Raji (cell line): Measurements from ENCODE around the gene NME7.

Experiments
- POLR2A ChIP-seq: IDR thresholded peaks from 2 replicates; pipeline ENCODE4 v1.6.1; 2011; ENCODE audit warnings: low read depth, low read length, control low read depth; ENCODE audit not compliant: insufficient read depth

The NME7 gene

DNA sequence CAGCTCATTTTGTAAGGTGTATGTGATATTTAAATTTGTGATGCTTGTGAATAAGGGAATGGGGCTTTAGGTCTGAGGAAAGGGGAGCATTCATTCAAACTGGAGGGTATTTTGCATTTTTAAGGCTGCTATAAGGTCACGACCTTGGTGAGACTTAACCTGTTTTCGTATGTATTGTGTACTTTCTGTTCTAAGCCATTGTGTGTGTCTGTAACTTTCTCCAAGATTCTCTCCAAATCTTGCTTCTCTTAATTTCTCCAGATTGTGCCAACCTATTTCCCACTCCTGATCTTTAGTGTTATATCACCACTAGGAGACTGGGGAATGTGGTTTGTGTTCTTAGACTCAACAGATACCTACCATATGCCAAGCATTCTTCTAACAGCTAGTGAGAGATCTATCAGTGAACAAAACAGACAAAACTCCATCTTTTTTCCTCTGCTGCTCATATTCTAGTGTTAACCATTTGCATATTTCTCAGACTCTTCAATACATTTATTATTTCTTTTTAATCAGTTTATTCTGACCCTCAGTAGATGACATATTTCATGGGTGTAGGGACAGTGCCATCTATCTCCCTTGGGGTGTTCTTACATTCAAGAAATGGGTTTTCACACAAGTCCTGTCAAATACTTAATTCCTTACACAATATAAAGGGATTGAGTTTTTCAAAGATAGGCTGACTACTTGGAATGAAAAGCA is 233.6 kb downstream of the NME7 start:
- TF ChIP-seq POLR2A = no peak

- no peak for TF ChIP-seq POLR2A
These were observed 234.4 kb downstream of the NME7 start for GRCh38 chr1:169133228-169133576.

GRCh38 chr1:169132512-169133227 is 234.9 kb downstream of the NME7 start:
- TF ChIP-seq POLR2A = no peak

DNA sequence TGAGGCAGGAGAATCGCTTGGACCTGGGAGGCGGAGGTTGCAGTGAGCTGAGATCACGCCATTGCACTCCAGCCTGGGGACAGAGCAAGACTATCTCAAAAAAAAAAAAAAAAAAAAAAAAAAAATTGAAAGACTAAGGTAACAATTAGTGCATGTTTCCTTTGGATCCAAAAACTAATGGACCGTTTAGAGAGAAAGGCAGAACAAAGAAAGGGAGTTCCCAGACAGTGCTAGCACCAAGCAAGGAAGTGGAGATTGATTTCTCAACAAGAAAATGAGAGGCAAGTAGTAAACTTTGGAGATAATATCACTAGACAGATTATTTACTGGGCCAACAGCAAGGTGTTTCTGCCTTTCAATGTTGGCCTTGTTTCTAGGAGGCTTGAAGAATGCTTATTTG is 236.9 kb downstream of the NME7 start:
- TF ChIP-seq POLR2A = no peak

- no peak for TF ChIP-seq POLR2A
These were observed 238.3 kb downstream of the NME7 start for GRCh38 chr1:169129109-169129784.

DNA sequence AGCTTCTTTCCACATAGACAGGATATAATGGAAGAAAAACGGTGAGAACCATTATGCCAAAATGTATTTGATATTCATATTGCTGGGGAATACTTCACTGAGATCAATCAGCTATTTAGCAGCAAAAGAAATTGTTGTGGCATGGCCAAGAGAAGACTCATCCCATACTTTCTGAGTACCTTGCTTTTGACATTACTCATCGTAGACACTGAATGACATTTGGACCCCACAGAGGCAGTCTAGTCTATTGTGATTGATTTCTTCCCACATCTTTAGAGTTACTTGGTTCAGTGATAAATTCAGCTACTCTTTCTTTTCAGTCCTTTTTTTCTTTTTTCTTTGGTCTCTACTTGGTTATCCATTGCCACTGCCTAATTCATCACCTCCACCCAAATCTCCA is 239.0 kb downstream of the NME7 start:
- no peak for TF ChIP-seq POLR2A

GRCh38 chr1:169127305-169127704 is 240.3 kb downstream of the NME7 start:
- TF ChIP-seq POLR2A = no peak

GRCh38 chr1:169126335-169126734 is 241.3 kb downstream of the NME7 start:
- no peak for TF ChIP-seq POLR2A

- no peak for TF ChIP-seq POLR2A
These were observed 243.1 kb downstream of the NME7 start for GRCh38 chr1:169124459-169124858.

GRCh38 chr1:169122976-169123375 is 244.6 kb downstream of the NME7 start:
- no peak for TF ChIP-seq POLR2A

DNA sequence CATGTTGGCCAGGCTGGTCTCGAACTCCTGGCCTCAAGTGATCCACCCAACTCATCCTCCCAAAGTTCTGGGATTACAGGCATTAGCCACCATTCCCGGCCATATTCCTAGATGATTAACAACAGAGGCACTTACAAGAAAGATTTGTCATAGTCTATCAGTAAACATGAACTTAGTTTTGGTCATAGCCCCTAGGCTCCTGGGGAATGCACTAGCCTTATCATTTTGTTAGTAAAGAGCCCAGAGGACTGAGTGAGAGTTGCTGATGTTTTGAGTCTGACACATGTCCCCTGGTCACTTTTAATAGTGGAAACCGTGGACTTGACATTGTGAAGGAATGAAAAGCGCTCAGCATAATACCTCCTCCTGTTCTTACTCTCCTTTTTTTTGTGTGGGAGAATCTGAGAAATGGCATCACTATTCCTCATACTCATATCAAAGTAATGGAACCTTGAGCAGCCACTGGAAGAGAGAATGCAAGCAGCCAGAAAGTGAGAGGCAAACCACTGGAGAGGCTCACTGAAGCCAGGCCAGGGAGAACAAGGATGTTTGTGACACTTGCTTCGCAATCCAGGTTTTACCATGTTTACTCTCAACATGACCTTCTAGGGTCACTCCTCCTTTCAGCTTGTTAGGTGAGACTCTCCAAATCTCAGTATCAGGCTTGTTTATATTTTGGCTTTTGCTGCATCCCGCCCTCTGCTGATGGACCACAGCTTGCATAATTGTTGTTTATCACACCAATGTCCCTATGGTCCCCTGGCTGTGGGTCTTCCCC is 246.3 kb downstream of the NME7 start:
- TF ChIP-seq POLR2A = no peak

GRCh38 chr1:169120066-169120465 is 247.5 kb downstream of the NME7 start:
- TF ChIP-seq POLR2A = no peak

DNA sequence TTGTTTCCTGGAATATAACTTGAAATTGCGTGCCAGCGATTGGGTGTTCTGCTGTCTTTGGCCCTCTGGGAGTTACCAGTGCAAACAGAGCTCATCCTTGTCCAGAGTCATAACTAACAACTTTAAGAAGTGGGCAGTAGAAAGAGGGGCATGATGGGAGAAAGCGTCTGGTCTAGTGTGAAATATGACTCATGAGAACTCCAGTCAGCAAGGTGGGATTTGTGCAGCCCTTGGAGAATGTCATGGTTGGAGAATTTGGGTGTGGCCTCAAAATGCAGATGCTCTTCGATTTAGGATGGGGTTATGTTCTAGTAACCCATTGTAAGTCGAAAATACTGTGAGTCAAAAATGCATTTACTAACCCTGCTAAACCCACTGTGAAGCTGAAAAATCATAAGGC is 248.2 kb downstream of the NME7 start:
- TF ChIP-seq POLR2A = no peak

DNA sequence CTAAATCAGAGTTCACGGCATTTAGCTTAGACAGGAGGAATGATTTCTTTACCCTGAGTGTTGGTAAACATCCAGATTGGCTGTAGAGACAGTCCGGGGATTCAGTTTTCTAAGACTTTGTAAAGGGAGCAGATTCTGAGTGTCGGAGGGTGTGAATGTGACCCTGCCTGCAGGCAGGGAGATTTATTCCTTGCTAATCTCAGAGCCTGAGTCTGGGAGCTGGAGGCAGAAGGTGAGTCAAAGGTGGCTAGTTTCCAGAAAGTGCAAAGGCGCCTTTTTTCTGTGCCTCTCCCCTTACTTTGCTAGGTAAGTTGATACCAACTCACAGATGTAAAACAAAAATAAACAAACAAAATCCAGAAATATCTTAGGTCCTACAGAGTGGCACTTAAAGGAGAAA is 249.4 kb downstream of the NME7 start:
- no peak for TF ChIP-seq POLR2A

DNA sequence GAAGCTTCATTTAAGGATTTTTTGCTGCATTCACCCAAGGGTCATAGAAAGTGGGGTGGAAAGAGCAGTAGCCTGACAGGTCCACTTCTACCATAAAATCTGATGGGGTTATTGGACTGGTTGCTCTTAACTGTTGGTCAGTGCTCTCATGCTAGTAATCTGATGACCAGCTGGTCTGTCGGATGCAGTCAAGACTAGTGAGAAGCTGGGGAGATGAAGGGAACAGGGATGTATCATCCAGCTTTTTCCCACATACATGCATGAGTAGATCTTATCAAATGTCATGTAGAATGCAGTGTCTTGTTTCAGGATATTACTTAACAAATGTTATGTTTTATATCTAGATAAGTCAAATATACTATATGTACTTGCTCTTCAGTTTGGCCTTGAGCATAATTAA is 250.0 kb downstream of the NME7 start:
- TF ChIP-seq POLR2A = no peak
